ENCODE measurements around the gene C17orf100. TPM values are rescaled to one million over a fixed set of nuclear protein-coding genes. Genes with fewer than 3 reads are reported as not detected.

The C17orf100 gene
- total and polyA plus RNA-seq, 2 of the 13 experiments (the other 11 are each of a cell fraction or from before 2014, with no cell fraction given), result 3.6 to 8.7 TPM

GRCh38 chr17:6608321-6608720 is 43.2 kb upstream of the C17orf100 start:
- Histone ChIP-seq H3K79me2 (ENCODE audit: insufficient read depth, low read length) (no peaks in the 10 kb centered on the region), H4K20me1 (ENCODE audit: insufficient read depth, low read length) (no peaks in the 10 kb centered on the region), H3K9me3 (ENCODE audit: low read length) (no peaks in the 10 kb centered on the region), H3K27ac (ENCODE audit: extremely low read length, insufficient read depth, low read length) (no peak overlapping the region), H3K27me3 (ENCODE audit: control insufficient read depth in 1 of 2, insufficient read depth in 2 of 2, low read length in 2 of 2) (no peaks in the 10 kb centered on the region), H3K4me1 (ENCODE audit: insufficient read depth, low read length) (no peaks in the 10 kb centered on the region), H3K4me3 (replicated peaks in 1 of 3; ENCODE audit: insufficient read depth in 1 of 3, low read depth in 2 of 3, low read length in 3 of 3) (no peak overlapping the region), H3K4me2 (ENCODE audit: low read depth, low read length) (no peak overlapping the region), H2AFZ (ENCODE audit: low read length) (no peak overlapping the region), H3K36me3 (replicated peaks in 1 of 2; ENCODE audit: control insufficient read depth in 1 of 2, insufficient read depth in 2 of 2, low read length in 2 of 2) (peaks cover 18 to 75% of the 10 kb centered on the region in 2 experiments; a peak in 4 of 5 replicates), H3K9ac (ENCODE audit: insufficient read depth, low read depth, low read length) (no peak overlapping the region)
- WGBS (ENCODE audit: low lambda C conversion rate), result 94% methylated on average over 3 of the region's 3 CpGs
- ChIA-PET CTCF (ENCODE audit: low intra/inter-chr PET ratio, low total read pairs) (no interaction called here), POLR2A (no interaction called here)
- BruUV-seq (replicated peaks), result no TSS peak
- DNase-seq (ENCODE audit: low spot score) (no peak), FAIRE-seq (no peak), ATAC-seq (no peak)
- in situ Hi-C loops (cut with HindIII; ENCODE audit: extremely low pct_ligation_motif_present, low pct_unique_long_range_greater_than_20kb) (no loop called here), intact Hi-C loops (cut with micrococcal nuclease; ENCODE audit: unreplicated experiment) (no loop called here)
- TF ChIP-seq SALL1 (CRISPR knock-in tag; IDR thresholded peaks at IDR 0.05), result no peak
- TF ChIP-seq ZNF766 (CRISPR knock-in tag; IDR thresholded peaks at IDR 0.05; ENCODE audit: borderline replicate concordance), result no peak
- no peak for TF ChIP-seq ZKSCAN8 (CRISPR knock-in tag; IDR thresholded peaks at IDR 0.05; ENCODE audit: borderline replicate concordance)
- TF ChIP-seq ZBTB37 (CRISPR knock-in tag; IDR thresholded peaks at IDR 0.05), result no peak
- TF ChIP-seq ZNF484 (CRISPR knock-in tag; IDR thresholded peaks at IDR 0.05; ENCODE audit: borderline replicate concordance, low read depth), result no peak
- no peak for TF ChIP-seq GZF1 (CRISPR knock-in tag; IDR thresholded peaks at IDR 0.05)
- TF ChIP-seq HHEX (CRISPR knock-in tag; IDR thresholded peaks at IDR 0.05), result no peak
- TF ChIP-seq CSRNP1 (CRISPR knock-in tag; IDR thresholded peaks at IDR 0.05), result no peak
- no peak for TF ChIP-seq AGO2 (optimal IDR thresholded peaks at IDR 0.05; ENCODE audit: low read depth, low read length)
- TF ChIP-seq ZSCAN12 (CRISPR knock-in tag; IDR thresholded peaks at IDR 0.05), result no peak
- TF ChIP-seq RARG (CRISPR knock-in tag; IDR thresholded peaks at IDR 0.05; ENCODE audit: low read depth), result no peak
- no peak for TF ChIP-seq ZNF775 (CRISPR knock-in tag; IDR thresholded peaks at IDR 0.05; ENCODE audit: borderline replicate concordance)
